Liver (tissue), 9 donors: Measurements from ENCODE around the gene RNF4. TPM values are rescaled to one million over a fixed set of nuclear protein-coding genes. Genes with fewer than 3 reads are reported as not detected.

Experiments
- DNase-seq: peaks from one replicate; pipeline ENCODE4 v3.0.0-alpha.2; 2017; ENCODE audit warnings: low spot score
- H3K27ac ChIP-seq, 2 donors: one replicate each; pipeline ENCODE4 v1.7.0; 2013; ENCODE audit warnings: inconsistent platforms in 2 of 2, low read length in 2 of 2, control low read depth in 1 of 2, low read depth in 1 of 2, mild to moderate bottlenecking in 1 of 2
- H3K27me3 ChIP-seq, 4 donors: one replicate each; pipeline versions ENCODE4 v1.6.1 to v1.7.0; 2013; ENCODE audit warnings: low read length in 3 of 4, inconsistent platforms in 1 of 4, mild to moderate bottlenecking in 1 of 4, moderate library complexity in 1 of 4; ENCODE audit not compliant: control insufficient read depth in 4 of 4, insufficient read depth in 4 of 4
- H3K36me3 ChIP-seq, 4 donors: one replicate each; pipeline versions ENCODE4 v1.6.1 to v1.7.0; 2013; ENCODE audit warnings: low read length in 3 of 4, mild to moderate bottlenecking in 3 of 4, low read depth in 1 of 4, moderate library complexity in 1 of 4; ENCODE audit not compliant: control insufficient read depth in 4 of 4, insufficient read depth in 3 of 4
- H3K4me1 ChIP-seq, 4 donors: one replicate each; pipeline versions ENCODE4 v1.6.1 to v1.7.0; 2013; ENCODE audit warnings: low read length in 3 of 4, mild to moderate bottlenecking in 3 of 4, moderate library complexity in 1 of 4; ENCODE audit not compliant: control insufficient read depth in 4 of 4, insufficient read depth in 4 of 4
- H3K4me3 ChIP-seq, 3 donors: one replicate each; pipeline versions ENCODE4 v1.6.1 to v1.7.0; 2013; ENCODE audit warnings: low read length in 3 of 3, control low read depth in 1 of 3, low read depth in 1 of 3, mild to moderate bottlenecking in 1 of 3
- H3K9ac ChIP-seq, 2 donors: one replicate each; pipeline ENCODE4 v1.7.0; 2013; ENCODE audit warnings: low read length in 2 of 2, mild to moderate bottlenecking in 2 of 2, moderate library complexity in 2 of 2, control low read depth in 1 of 2, low read depth in 1 of 2
- H3K9me3 ChIP-seq, 4 donors: one replicate each; pipeline versions ENCODE4 v1.6.1 to v1.7.0; 2013; ENCODE audit warnings: low read length in 3 of 4; ENCODE audit not compliant: control insufficient read depth in 4 of 4
- EGR1 ChIP-seq, 2 donors: IDR thresholded peaks; 2 replicates each; pipeline ENCODE4 v1.6.1; 2016 to 2018; ENCODE audit warnings: antibody characterized with exemption in 2 of 2, low read depth in 2 of 2
- FOXA1 ChIP-seq: IDR thresholded peaks from 2 replicates; pipeline ENCODE4 v1.6.1; 2016; ENCODE audit warnings: antibody characterized with exemption
- FOXA2 ChIP-seq: IDR thresholded peaks from 2 replicates; pipeline ENCODE4 v1.6.1; 2016; ENCODE audit warnings: antibody characterized with exemption
- GABPA ChIP-seq, 2 donors: IDR thresholded peaks in 1 of 2; conservative IDR thresholded peaks in 1 of 2; 2 replicates each; pipeline ENCODE4 v1.6.1; 2016; ENCODE audit warnings: antibody characterized with exemption in 2 of 2, mild to moderate bottlenecking in 1 of 2, moderate library complexity in 1 of 2
- HNF4A ChIP-seq, 2 donors: conservative IDR thresholded peaks; 2 replicates each; pipeline ENCODE4 v1.6.1; 2016; ENCODE audit warnings: antibody characterized with exemption in 2 of 2, mild to moderate bottlenecking in 2 of 2
- HNF4G ChIP-seq: IDR thresholded peaks from 2 replicates; pipeline ENCODE4 v1.6.1; 2016; ENCODE audit warnings: antibody characterized with exemption
- JUND ChIP-seq, 2 donors: IDR thresholded peaks; 2 replicates each; pipeline ENCODE4 v1.6.1; 2016; ENCODE audit warnings: antibody characterized with exemption in 2 of 2
- NR2F2 ChIP-seq: IDR thresholded peaks from 2 replicates; pipeline ENCODE4 v1.6.1; 2016; ENCODE audit warnings: antibody characterized with exemption
- RAD21 ChIP-seq, 2 donors: IDR thresholded peaks; 2 replicates each; pipeline ENCODE4 v1.6.1; 2016; ENCODE audit warnings: antibody characterized with exemption in 2 of 2, mild to moderate bottlenecking in 2 of 2
- RXRA ChIP-seq, 2 donors: IDR thresholded peaks; 2 replicates each; pipeline ENCODE4 v1.6.1; 2017 to 2018; ENCODE audit warnings: antibody characterized with exemption in 2 of 2, mild to moderate bottlenecking in 1 of 2
- SP1 ChIP-seq: IDR thresholded peaks from 2 replicates; pipeline ENCODE4 v1.6.1; 2018; ENCODE audit warnings: antibody characterized with exemption, mild to moderate bottlenecking
- TAF1 ChIP-seq: conservative IDR thresholded peaks from 2 replicates; pipeline ENCODE4 v1.6.1; 2016; ENCODE audit warnings: antibody characterized with exemption, mild to moderate bottlenecking
- YY1 ChIP-seq: IDR thresholded peaks from 2 replicates; pipeline ENCODE4 v1.6.1; 2016; ENCODE audit warnings: antibody characterized with exemption, mild to moderate bottlenecking
- WGBS: extraction: QIAGEN DNeasy Blood & Tissue Kit; methylation state at CpG from one replicate; pipeline ENCODE4 v1.1.7; 2013; 5-methylcytosine and 5-hydroxymethylcytosine counted together
- polyA plus RNA-seq, 2 donors: library from polyadenylated mRNA; stranded (reverse) in 1 of 2; unstranded in 1 of 2; fragments of 200-250 nt in 1 of 2; fragments of >200 nt in 1 of 2; fragmentation: Nextera tagmentation in 1 of 2; extraction: Ambion mirVana in 1 of 2; gene quantifications; one replicate each; pipeline versions ENCODE4 v1.2.1 to v1.2.3, GENCODE V29; 2013 to 2015
- total RNA-seq, 2 donors: library from RNA; depleted of rRNA; stranded (reverse); fragments of >200 nt; gene quantifications; one replicate each; pipeline ENCODE4 v1.2.3, GENCODE V29; 2014
- TF ChIP-seq, protein P1 (sequence below): IDR thresholded peaks from 2 replicates; pipeline ENCODE4 v1.6.1; 2016; ENCODE audit warnings: antibody characterized with exemption
- TF ChIP-seq, protein P2 (sequence below): fragments of 150-350 bp; IDR thresholded peaks from 2 replicates; pipeline ENCODE4 v1.5.1; 2017; ENCODE audit warnings: improper control_type of control experiment, low read depth, low read length; ENCODE audit not compliant: missing input control
- TF ChIP-seq, protein P3 (sequence below): IDR thresholded peaks from 2 replicates; pipeline ENCODE4 v1.6.1; 2016; ENCODE audit warnings: antibody characterized with exemption, mild to moderate bottlenecking
- TF ChIP-seq, protein P4 (sequence below): IDR thresholded peaks from 2 replicates; pipeline ENCODE4 v1.6.1; 2016; ENCODE audit warnings: antibody characterized with exemption
- TF ChIP-seq, protein P5 (sequence below): IDR thresholded peaks from 2 replicates; pipeline ENCODE4 v1.6.1; 2016; ENCODE audit warnings: antibody characterized with exemption
- donor health status: healthy.
- donor health status: healthy.
- donor health status: healthy.
- donor health status: healthy.
- donor health status: healthy.

Gene RNF4, protein sequence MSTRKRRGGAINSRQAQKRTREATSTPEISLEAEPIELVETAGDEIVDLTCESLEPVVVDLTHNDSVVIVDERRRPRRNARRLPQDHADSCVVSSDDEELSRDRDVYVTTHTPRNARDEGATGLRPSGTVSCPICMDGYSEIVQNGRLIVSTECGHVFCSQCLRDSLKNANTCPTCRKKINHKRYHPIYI
- 10 to 100 TPM; 17.1 to 31.0 TPM for total RNA-seq
- polyA plus RNA-seq: 10 to 100 TPM; 13.0 to 17.3 TPM

DNA sequence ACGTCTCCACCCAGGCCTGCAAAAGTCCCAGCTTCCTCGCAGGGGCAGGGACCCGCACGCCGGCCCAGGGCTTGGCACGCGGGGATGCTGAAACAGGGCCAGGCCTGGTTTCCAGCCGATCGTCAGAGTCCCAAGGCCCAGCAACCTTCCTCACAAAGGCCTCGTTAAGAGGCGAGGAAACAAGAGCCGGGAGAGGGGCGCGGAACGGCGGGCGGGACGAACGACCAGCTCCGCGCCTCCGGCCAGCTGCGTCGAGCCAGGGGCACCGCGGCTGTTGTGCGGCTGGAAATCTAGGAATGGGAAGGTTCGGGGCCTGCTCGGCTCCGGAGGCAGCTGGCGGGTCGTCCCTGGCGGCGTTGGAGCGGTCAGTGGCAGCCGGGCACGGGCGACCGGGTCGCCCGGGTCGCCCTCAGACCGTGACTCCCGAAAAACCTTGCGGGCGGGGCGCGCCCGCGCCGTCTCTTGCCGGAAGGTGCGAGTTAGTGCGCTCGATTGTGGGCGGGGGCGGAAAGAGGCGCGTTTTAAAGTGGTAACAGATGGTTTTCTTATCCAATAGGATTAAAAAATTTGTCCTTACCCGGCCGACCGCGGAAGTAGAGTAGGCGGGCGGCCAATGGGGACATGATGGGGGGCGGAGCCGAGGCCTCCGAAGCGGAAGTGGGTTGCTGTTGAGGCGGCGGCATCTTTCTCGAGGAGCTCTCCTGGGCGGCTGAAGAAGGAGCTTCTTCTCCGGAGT, at the start of gene RNF4:
RNF4 (plus strand) TSS at position 651 of the 736 bp plus-strand sequence. CDS start 21,388 bp downstream, outside the sequence.
- TF ChIP-seq EGR1 (IDR thresholded peaks at IDR 0.05; ENCODE audit: low read depth in 2 of 2): peak; percentile 79 to 88
- TF ChIP-seq, protein P1, sequence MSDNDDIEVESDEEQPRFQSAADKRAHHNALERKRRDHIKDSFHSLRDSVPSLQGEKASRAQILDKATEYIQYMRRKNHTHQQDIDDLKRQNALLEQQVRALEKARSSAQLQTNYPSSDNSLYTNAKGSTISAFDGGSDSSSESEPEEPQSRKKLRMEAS: peak; percentile 37
- TF ChIP-seq, protein P2, sequence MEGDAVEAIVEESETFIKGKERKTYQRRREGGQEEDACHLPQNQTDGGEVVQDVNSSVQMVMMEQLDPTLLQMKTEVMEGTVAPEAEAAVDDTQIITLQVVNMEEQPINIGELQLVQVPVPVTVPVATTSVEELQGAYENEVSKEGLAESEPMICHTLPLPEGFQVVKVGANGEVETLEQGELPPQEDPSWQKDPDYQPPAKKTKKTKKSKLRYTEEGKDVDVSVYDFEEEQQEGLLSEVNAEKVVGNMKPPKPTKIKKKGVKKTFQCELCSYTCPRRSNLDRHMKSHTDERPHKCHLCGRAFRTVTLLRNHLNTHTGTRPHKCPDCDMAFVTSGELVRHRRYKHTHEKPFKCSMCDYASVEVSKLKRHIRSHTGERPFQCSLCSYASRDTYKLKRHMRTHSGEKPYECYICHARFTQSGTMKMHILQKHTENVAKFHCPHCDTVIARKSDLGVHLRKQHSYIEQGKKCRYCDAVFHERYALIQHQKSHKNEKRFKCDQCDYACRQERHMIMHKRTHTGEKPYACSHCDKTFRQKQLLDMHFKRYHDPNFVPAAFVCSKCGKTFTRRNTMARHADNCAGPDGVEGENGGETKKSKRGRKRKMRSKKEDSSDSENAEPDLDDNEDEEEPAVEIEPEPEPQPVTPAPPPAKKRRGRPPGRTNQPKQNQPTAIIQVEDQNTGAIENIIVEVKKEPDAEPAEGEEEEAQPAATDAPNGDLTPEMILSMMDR: no peak
- TF ChIP-seq GABPA (IDR thresholded peaks at IDR 0.05 in 1 of 2, conservative IDR thresholded peaks at IDR 0.05 in 1 of 2): peak; percentile 78 to 93
- peak; percentile 60 for TF ChIP-seq SP1
- peak; percentile 20 to 32 for TF ChIP-seq RXRA (IDR thresholded peaks at IDR 0.05)
- TF ChIP-seq, protein P3, sequence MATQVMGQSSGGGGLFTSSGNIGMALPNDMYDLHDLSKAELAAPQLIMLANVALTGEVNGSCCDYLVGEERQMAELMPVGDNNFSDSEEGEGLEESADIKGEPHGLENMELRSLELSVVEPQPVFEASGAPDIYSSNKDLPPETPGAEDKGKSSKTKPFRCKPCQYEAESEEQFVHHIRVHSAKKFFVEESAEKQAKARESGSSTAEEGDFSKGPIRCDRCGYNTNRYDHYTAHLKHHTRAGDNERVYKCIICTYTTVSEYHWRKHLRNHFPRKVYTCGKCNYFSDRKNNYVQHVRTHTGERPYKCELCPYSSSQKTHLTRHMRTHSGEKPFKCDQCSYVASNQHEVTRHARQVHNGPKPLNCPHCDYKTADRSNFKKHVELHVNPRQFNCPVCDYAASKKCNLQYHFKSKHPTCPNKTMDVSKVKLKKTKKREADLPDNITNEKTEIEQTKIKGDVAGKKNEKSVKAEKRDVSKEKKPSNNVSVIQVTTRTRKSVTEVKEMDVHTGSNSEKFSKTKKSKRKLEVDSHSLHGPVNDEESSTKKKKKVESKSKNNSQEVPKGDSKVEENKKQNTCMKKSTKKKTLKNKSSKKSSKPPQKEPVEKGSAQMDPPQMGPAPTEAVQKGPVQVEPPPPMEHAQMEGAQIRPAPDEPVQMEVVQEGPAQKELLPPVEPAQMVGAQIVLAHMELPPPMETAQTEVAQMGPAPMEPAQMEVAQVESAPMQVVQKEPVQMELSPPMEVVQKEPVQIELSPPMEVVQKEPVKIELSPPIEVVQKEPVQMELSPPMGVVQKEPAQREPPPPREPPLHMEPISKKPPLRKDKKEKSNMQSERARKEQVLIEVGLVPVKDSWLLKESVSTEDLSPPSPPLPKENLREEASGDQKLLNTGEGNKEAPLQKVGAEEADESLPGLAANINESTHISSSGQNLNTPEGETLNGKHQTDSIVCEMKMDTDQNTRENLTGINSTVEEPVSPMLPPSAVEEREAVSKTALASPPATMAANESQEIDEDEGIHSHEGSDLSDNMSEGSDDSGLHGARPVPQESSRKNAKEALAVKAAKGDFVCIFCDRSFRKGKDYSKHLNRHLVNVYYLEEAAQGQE: no peak
- TF ChIP-seq NR2F2: no peak
- TF ChIP-seq RAD21 (IDR thresholded peaks at IDR 0.05): peak in 1 of 2 donors; percentile 30
- TF ChIP-seq, protein P4, sequence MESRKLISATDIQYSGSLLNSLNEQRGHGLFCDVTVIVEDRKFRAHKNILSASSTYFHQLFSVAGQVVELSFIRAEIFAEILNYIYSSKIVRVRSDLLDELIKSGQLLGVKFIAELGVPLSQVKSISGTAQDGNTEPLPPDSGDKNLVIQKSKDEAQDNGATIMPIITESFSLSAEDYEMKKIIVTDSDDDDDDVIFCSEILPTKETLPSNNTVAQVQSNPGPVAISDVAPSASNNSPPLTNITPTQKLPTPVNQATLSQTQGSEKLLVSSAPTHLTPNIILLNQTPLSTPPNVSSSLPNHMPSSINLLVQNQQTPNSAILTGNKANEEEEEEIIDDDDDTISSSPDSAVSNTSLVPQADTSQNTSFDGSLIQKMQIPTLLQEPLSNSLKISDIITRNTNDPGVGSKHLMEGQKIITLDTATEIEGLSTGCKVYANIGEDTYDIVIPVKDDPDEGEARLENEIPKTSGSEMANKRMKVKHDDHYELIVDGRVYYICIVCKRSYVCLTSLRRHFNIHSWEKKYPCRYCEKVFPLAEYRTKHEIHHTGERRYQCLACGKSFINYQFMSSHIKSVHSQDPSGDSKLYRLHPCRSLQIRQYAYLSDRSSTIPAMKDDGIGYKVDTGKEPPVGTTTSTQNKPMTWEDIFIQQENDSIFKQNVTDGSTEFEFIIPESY: no peak
- TF ChIP-seq TAF1: peak; percentile 48
- no peak for TF ChIP-seq FOXA2
- no peak for TF ChIP-seq FOXA1
- TF ChIP-seq HNF4G: no peak
- peak in 1 of 2 donors; percentile 23 for TF ChIP-seq HNF4A (conservative IDR thresholded peaks at IDR 0.05)
- peak; percentile 73 for TF ChIP-seq YY1
- TF ChIP-seq, protein P5, sequence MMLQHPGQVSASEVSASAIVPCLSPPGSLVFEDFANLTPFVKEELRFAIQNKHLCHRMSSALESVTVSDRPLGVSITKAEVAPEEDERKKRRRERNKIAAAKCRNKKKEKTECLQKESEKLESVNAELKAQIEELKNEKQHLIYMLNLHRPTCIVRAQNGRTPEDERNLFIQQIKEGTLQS: no peak
- no peak for TF ChIP-seq JUND (IDR thresholded peaks at IDR 0.05)
- peak within 1 kb of the TSS; percentile 71 to 99 (median 92) for H3K4me3 ChIP-seq
- H3K9ac ChIP-seq: peak within 1 kb of the TSS; percentile 79 to 85
- DNase-seq: peak; percentile 92
- H3K27ac ChIP-seq: peak within 1 kb of the TSS; percentile 83 to 90
- peaks cover 4 to 20% (median 17%) of the 10 kb centered on the region in 4 donors for H3K4me1 ChIP-seq
- under 1% methylated on average over 74 of the region's 74 CpGs for WGBS
- H3K27me3 ChIP-seq: no peaks in the 10 kb centered on the region
- H3K36me3 ChIP-seq: peaks cover 0 to 6% (median 4%) of the 10 kb centered on the region in 4 donors
- H3K9me3 ChIP-seq: no peaks in the 10 kb centered on the region
